HL-60/S4 treated with retinoic acid at 250 ng/mL for 4 days and 3 days (cell line): ENCODE results near the gene GTPBP2.
"Not testable (repeated sequence)": the region's sequence is repeated elsewhere in the genome, so short reads cannot be mapped to it uniquely, and the experiment has no call there.

Experiments
- in situ Hi-C: fragments of 300-500 bp; cut with MboI; formaldehyde crosslinking; loops from 2 replicates; pipeline ENCODE4 v1.7.0; 2022; ENCODE audit warnings: low sequenced_read_pairs

The GTPBP2 gene

GRCh38 chr6:43629104-43629504, at the start of gene GTPBP2:
TSS of gene GTPBP2 (minus strand) at chr6:43629264. CDS start at chr6:43629162, 102 bp downstream.
- in situ Hi-C loops = no loop called here

- in situ Hi-C loops = no loop called here
These were observed 49.3 kb upstream of the GTPBP2 start for GRCh38 chr6:43678341-43678740.

- in situ Hi-C loops = no loop called here
These were observed 48.7 kb upstream of the GTPBP2 start for GRCh38 chr6:43677759-43678158.

- in situ Hi-C loops = no loop called here
These were observed 48.0 kb upstream of the GTPBP2 start for GRCh38 chr6:43676962-43677606.

- in situ Hi-C loops = no loop called here
These were observed 45.9 kb upstream of the GTPBP2 start for GRCh38 chr6:43674921-43675320.

GRCh38 chr6:43674291-43674690, 45.2 kb upstream of the GTPBP2 start:
- in situ Hi-C loops = no loop called here

GRCh38 chr6:43673444-43674084, 44.5 kb upstream of the GTPBP2 start:
- in situ Hi-C loops = no loop called here

- in situ Hi-C loops = no loop called here
These were observed 43.0 kb upstream of the GTPBP2 start for GRCh38 chr6:43671801-43672690.

GRCh38 chr6:43671011-43671800, 42.1 kb upstream of the GTPBP2 start:
- in situ Hi-C loops = no loop called here

- in situ Hi-C loops = no loop called here
These were observed 41.5 kb upstream of the GTPBP2 start for GRCh38 chr6:43670623-43670986.

GRCh38 chr6:43669922-43670622, 41.0 kb upstream of the GTPBP2 start:
- in situ Hi-C loops = no loop called here

- in situ Hi-C loops = no loop called here
These were observed 40.2 kb upstream of the GTPBP2 start for GRCh38 chr6:43669050-43669921.

GRCh38 chr6:43668151-43669028, 39.3 kb upstream of the GTPBP2 start:
- in situ Hi-C loops = no loop called here

- in situ Hi-C loops = no loop called here
These were observed 38.4 kb upstream of the GTPBP2 start for GRCh38 chr6:43667245-43668150.

GRCh38 chr6:43666196-43666920, 37.3 kb upstream of the GTPBP2 start:
- in situ Hi-C loops = no loop called here

- in situ Hi-C loops = no loop called here
These were observed 36.3 kb upstream of the GTPBP2 start for GRCh38 chr6:43665376-43665775.

GRCh38 chr6:43662948-43663347, 33.9 kb upstream of the GTPBP2 start:
- in situ Hi-C loops = not testable (repeated sequence)
